Pons (tissue), 1 donor: ENCODE results near the gene COL23A1.

Experiments
- DNase-seq: peaks from one replicate; pipeline ENCODE4 v3.0.0-alpha.2; 2016; ENCODE audit warnings: low spot score

Gene COL23A1

GRCh38 chr5:178554311-178554710 is 35.9 kb downstream of the COL23A1 start:
- DNase-seq, result no peak

GRCh38 chr5:178553517-178553916 is 36.7 kb downstream of the COL23A1 start:
- no peak for DNase-seq

GRCh38 chr5:178551468-178551867 is 38.7 kb downstream of the COL23A1 start:
- no peak for DNase-seq

GRCh38 chr5:178551059-178551458 is 39.1 kb downstream of the COL23A1 start:
- DNase-seq, result peak; percentile 49

GRCh38 chr5:178548746-178549145 is 41.4 kb downstream of the COL23A1 start:
- DNase-seq, result no peak

GRCh38 chr5:178547753-178548415 is 42.3 kb downstream of the COL23A1 start:
- peak; percentile 5 for DNase-seq

GRCh38 chr5:178547052-178547666 is 43.0 kb downstream of the COL23A1 start:
- no peak for DNase-seq

GRCh38 chr5:178546675-178547033 is 43.5 kb downstream of the COL23A1 start:
- no peak for DNase-seq

- DNase-seq, result no peak
These were observed 44.1 kb downstream of the COL23A1 start for GRCh38 chr5:178545941-178546674.

GRCh38 chr5:178545176-178545575 is 45.0 kb downstream of the COL23A1 start:
- peak; percentile 9 for DNase-seq

GRCh38 chr5:178544166-178544834 is 45.9 kb downstream of the COL23A1 start:
- DNase-seq, result no peak

GRCh38 chr5:178542455-178542854 is 47.7 kb downstream of the COL23A1 start:
- DNase-seq, result peak; percentile 36

GRCh38 chr5:178540526-178540925 is 49.7 kb downstream of the COL23A1 start:
- no peak for DNase-seq

- no peak for DNase-seq
These were observed 51.4 kb downstream of the COL23A1 start for GRCh38 chr5:178538741-178539229.

- no peak for DNase-seq
These were observed 52.5 kb downstream of the COL23A1 start for GRCh38 chr5:178537467-178538371.

GRCh38 chr5:178536541-178537466 is 53.4 kb downstream of the COL23A1 start:
- no peak for DNase-seq

GRCh38 chr5:178535299-178536175 is 54.7 kb downstream of the COL23A1 start:
- no peak for DNase-seq

- DNase-seq, result no peak
These were observed 57.1 kb downstream of the COL23A1 start for GRCh38 chr5:178533136-178533535.

- DNase-seq, result no peak
These were observed 57.5 kb downstream of the COL23A1 start for GRCh38 chr5:178532666-178533065.
